Measurements from ENCODE around the gene ACSL3.
"Not testable (repeated sequence)": the region's sequence is repeated elsewhere in the genome, so short reads cannot be mapped to it uniquely, and the experiment has no call there.

Gene ACSL3

DNA sequence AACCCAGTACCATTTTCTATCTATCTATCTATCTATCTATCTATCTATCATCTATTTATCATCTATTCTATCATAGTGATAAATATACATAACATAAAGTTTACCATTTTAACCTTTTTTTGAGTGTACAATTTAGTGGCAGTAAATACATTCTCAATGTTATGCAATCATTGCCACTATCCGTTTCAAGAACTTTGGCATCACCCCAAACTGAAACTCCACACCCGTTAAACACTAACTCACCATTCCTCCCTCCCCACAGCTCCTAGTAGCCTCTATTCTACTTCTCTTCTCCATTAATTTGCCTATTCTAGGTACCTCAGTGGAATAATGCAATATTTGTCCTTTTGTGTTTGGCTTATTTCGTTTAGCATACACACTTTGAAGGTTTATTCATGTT, 108.7 kb downstream of the ACSL3 start:
- no peak for DNase-seq (ENCODE audit: low read depth, low spot score)

DNA sequence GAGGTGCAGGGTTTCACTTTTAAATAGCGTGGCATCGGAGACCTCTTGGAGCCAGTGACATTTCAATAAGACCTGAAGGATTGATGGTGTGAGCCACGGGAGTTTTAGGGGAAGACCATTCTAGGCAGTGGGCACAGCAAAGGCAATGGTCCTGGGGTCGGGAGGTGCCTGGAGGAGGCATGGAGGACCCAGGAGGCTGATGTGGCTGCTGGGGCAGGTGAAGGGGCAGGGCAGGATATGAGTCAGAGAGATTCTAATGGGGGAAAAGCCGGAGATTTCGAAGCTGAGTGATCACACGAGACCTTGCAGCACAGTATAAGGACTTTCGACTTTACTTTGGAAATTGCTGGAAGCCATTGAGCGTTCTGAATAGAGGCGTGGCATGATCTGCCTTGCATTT, 111.6 kb downstream of the ACSL3 start:
- no peak for DNase-seq (ENCODE audit: low read depth, low spot score)

DNA sequence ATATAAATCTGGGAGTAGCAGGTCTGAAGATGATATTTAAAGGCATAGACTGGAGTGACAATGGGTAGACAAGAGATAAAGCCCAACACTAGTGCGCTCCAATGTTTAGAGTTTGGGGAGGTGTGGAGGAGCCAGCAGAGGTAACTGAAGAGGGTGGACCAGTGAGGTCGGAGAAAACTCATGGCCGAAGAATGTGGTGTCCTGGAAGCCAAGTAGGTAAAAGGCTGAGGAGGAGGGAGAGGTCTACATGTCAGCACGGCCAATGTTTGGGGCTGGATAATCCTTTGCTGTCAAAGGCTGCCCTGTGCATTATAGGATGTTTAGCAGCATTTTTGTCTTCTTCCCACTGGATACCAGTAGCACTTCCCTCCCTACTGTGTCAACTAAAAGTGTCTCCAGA, 112.4 kb downstream of the ACSL3 start:
- DNase-seq (ENCODE audit: low read depth, low spot score): no peak

DNA sequence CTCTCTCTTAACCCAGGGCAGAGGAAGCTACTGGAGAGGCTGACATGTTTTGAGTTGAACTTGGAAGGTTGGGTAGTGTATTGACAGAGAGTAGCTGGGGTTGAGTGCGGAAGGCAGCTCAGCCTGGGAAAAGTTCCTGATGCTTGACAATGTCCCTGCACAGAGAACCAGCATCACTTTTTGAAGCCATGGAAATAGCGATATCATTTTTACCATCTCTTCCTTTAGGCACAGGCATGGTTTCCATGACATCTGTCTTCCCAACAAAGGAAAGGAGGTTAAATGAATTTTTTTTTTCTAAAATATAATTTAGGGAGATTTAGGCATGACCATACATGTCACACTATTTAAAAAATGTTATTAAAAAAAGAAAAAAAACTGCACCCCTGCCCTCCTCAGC, 112.9 kb downstream of the ACSL3 start:
- no peak for DNase-seq (ENCODE audit: low read depth, low spot score)

DNA sequence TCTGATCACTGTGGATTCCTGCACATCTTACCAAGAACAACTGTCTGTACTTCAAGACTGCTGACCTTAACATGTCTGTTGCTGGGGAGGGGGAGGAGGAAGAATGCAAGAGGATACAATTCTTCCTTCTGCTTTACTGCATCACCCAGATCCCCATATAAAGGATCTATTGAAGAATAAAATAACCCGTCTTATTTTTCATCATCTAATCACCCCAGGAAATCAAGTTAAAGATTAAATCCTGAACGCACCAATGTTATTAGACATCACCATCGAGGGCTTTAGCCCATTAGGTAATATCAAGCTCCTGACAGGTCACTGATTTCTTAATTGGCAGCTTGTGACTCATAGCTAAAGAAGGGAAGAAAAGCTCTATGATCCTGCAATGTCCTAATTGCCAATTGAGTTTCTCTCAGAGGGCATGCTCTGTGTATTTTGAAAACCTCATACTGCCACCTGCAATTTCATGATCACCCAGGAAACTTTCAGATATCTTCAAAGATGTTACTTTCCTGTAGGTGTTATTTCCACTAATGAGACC, 115.8 kb downstream of the ACSL3 start:
- no peak for DNase-seq (ENCODE audit: low read depth, low spot score)

DNA sequence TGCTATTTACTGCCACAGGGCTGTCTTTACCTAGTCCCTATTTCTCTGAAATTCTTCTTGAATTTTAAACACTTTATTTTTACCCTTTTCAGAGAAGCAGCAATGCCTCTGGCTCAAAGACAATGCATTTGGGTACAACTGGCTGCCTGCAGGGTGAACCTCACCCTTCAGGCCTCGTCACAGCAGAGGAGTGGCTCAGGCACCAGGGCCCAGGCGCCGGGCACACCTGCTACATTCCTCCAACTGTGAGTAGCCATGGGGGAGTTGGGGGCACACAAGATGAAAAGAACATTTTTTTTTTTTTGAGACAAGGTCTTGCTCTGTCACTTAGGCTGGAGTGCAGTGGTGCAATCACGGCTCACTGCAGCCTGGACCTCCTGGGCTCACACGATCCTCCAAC, 116.3 kb downstream of the ACSL3 start:
- DNase-seq (ENCODE audit: low read depth, low spot score): no peak

DNA sequence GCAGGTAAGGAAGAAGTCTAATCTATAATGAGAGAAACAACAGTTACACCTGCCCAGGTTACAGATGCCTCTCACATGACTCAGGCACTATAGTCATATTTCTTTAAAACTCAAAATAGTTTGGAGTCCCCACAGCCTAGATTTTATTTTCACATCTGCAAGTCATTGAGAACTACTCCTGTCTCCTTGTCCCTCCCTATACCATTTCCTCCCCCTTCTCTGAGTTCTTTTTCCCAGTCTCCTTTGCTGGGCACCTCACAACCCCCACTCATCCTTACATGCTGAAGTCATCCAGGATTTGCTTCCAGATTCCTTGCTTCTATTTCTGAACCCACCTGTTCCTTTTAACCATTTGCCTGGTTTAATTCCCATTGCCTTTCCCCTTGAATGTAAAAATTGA, 118.0 kb downstream of the ACSL3 start:
- no peak for DNase-seq (ENCODE audit: low read depth, low spot score)

DNA sequence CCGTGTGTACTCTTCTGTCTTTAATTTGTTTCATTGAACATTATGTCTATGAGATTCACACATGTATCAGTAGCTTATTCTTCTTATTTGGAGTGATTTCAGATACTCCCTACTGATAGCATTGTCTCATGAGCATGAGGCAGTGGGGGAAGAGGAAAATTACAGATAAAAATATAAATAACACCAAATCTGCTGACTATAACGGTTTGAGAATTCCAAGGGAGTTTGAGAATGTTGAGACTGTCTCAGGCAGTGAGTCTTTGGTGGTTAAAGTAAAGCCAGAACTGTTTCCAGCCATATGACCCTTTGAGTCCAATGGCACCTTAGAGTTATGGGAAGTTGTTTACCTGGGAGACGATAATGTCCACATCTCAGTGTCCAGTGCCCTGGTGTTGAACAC, 118.6 kb downstream of the ACSL3 start:
- no peak for DNase-seq (ENCODE audit: low read depth, low spot score)

DNA sequence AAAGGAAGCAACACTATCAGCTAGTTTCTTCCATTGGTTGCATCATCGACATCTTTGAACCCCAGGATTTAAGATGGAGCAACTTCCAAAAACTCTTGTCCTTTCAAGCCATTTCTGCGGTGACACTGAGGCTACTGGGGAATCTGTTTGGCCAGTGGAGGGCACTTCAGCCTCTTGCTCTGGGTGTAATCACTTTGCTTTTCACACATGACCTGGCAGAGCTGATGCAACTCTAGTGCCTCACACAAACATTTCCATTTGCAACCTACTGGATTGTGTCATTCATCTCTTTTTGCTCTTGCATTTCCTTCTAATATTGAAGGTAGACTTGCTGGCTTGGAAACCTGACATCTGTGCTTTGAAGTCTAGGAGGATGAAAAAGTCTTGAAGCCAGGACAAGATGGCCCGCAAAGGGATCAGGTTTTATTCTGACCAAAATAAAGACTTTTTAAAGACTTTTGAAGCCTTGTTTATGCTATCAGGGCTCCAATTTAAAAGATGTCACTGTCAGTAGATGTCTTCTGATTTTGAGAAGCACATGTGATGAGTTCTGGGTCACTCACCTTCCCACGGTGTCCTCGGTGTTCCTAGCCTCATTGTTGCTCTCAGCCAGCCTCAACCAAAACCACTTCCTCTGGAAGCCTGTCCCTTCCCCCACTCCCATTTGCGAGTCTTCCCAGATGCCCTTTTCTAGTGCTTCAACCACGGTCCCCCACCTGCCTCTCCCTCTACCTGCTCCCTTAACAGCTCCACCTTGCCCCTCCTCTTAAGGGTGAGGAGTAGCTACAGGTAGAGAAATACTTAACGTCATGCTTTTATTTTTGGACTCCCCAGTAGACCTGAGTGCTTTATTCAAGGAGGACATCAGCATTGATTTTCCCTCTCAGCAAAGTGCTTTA, 121.4 kb downstream of the ACSL3 start:
- no peak for DNase-seq (ENCODE audit: low read depth, low spot score)

DNA sequence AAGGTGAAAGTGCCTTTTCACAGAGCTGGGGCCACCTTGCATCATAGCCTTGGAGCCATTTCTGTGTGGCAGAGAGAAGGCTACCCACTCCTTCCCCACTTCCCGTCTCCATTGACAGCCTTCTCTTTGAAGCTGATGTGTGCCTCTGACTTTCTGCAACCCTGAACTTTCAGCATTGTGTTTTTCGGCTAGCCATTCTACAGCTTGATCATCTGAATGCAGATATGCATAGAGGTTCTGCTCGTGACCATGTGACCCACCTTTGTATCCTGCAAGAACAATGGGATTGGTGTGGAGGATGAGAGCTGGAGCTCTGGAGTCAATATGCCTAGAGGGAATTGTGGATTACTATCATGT, 122.1 kb downstream of the ACSL3 start:
- no peak for DNase-seq (ENCODE audit: low read depth, low spot score)

DNA sequence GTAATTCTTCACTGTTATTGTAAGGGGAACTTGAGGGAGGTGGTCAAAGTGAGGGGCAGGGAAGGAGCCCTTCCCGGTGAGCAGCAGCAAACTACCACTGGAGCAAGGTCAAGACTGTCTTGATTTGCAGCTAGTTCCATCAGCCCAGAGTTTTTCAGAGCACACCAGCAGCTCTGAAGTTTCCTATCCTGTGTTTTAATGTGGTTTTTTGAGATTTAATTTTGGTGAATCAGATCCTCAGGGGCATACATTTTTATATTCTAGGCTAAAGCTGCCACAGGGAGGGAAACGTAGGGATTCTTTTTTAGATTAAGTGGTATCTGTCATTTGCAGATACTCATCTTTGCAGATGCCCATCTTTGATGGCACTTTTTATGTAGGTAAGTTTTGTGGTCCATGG, 124.1 kb downstream of the ACSL3 start:
- DNase-seq (ENCODE audit: low read depth, low spot score): no peak

DNA sequence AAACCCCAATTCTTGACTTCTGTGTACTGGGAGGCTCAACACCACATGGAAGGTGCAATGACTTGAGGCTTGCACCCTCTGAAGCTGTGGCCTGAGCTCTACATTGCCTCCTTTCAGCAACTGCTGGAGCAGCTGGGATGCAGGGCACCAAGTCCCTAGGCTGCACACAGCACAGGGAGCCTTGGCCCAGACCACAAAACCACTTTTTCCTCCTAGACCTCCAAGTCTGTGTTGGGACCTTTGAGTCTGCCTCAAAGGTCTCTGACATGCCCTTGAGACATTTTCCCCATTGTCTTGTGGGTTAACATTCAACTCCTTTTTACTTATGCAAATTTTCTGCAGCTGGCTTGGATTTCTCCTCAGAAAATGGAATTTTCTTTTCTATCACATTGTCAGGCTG, 128.6 kb downstream of the ACSL3 start:
- no peak for DNase-seq (ENCODE audit: low read depth, low spot score)

DNA sequence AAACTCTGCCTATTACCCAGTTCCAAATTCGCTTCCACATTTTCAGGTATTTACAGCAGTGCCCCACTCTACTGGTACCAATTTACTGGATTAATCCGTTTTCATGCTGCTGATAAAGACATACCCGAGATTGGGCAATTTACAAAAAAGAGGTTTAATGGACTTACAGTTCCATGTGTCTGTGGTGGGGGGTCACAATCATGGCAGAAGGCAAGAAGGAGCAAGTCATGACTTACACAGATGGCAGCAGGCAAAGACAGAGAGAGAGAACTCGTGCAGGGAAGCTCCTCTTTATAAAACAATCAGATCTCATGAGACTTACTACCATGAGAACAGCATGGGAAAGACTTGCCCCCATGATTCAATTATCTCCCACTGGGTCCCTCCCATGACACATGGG, 129.4 kb downstream of the ACSL3 start:
- DNase-seq (ENCODE audit: low read depth, low spot score): not testable (repeated sequence)

DNA sequence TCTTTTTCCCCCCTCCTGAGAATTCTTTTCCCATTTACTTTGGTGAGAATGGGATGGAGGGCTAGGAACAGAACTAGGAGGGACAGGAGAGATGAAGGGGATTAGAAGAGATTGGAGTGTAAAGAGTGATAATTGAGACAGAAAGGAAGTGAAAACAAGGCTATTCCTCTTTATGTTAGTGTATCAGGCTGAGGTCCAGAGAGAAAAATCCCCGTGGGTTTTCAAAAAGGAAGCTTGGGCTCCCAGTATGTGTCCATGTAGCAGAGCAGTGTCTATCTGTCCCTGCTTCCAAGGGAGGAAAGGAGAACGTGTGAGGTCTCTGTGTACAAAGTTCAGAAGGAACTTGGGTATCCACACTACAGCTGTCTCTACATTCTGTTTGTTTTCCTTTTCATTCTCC, 131.3 kb downstream of the ACSL3 start:
- DNase-seq (ENCODE audit: low read depth, low spot score): no peak

Data from smooth muscle cell of the brain vasculature (primary cell).